HepG2 (cell line): ENCODE data around the gene STX10. TPM values are rescaled to one million over a fixed set of nuclear protein-coding genes. Genes with fewer than 3 reads are reported as not detected.

Experiments used
- ADNP ChIP-seq: sonication (generic); formaldehyde crosslinking; IDR thresholded peaks from 2 replicates; pipeline ENCODE4 v1.4.0; 2020; ENCODE audit warnings: missing genetic modification reagents
- GATAD2A ChIP-seq: IDR thresholded peaks from 2 replicates; pipeline ENCODE4 v1.6.1; 2016
- HHEX ChIP-seq: IDR thresholded peaks from 2 replicates; pipeline ENCODE4 v1.6.1; 2016; ENCODE audit warnings: control low read depth
- NFATC3 ChIP-seq: sonication (generic); formaldehyde crosslinking; IDR thresholded peaks from 2 replicates; pipeline ENCODE4 v1.5.1; 2020; ENCODE audit warnings: mild to moderate bottlenecking, missing genetic modification reagents
- NKX3-1 ChIP-seq: sonication (generic); formaldehyde crosslinking; IDR thresholded peaks from 2 replicates; pipeline ENCODE4 v1.5.0; 2020; ENCODE audit warnings: missing genetic modification reagents
- SALL1 ChIP-seq: sonication (generic); formaldehyde crosslinking; IDR thresholded peaks from 2 replicates; pipeline ENCODE4 v1.8.0; 2022; ENCODE audit warnings: mild to moderate bottlenecking, missing genetic modification reagents
- SP4 ChIP-seq: sonication (generic); formaldehyde crosslinking; IDR thresholded peaks from 2 replicates; pipeline ENCODE4 v1.8.1; 2023; ENCODE audit warnings: mild to moderate bottlenecking, missing genetic modification reagents
- TBL1XR1 ChIP-seq: fragments of 150-350 bp; IDR thresholded peaks from 2 replicates; pipeline ENCODE4 v1.6.1; 2014; ENCODE audit warnings: borderline replicate concordance, low read length; ENCODE audit not compliant: partially characterized antibody
- ZNF251 ChIP-seq: sonication (generic); formaldehyde crosslinking; IDR thresholded peaks from 2 replicates; pipeline ENCODE4 v1.9.0; 2021; ENCODE audit warnings: mild to moderate bottlenecking, missing genetic modification reagents
- polyA plus RNA-seq, 8 experiments: library from polyadenylated mRNA; depleted of rRNA in 3 of 8; stranded (reverse) in 7 of 8; unstranded in 1 of 8; fragments of >200 nt; fragmentation: Illumina TruSeq in 4 of 8; extraction: Trizol in 4 of 8; gene quantifications; 2 replicates each; pipeline versions ENCODE4 v1.2.1 to v1.2.3, GENCODE V29; 2011 to 2016; ENCODE audit warnings: low read depth in 4 of 8, missing spikeins in 1 of 8, mixed read lengths in 1 of 8; ENCODE audit not compliant: insufficient read depth in 1 of 8
- total RNA-seq, 5 experiments: library from RNA; depleted of rRNA; stranded (reverse); fragments of >200 nt; fragmentation: Illumina TruSeq; extraction: Trizol; gene quantifications; 2 replicates each; pipeline ENCODE4 v1.2.3, GENCODE V29; 2016; ENCODE audit warnings: low read depth in 1 of 5
- TF ChIP-seq, protein P1 (sequence below): sonication (generic); formaldehyde crosslinking; IDR thresholded peaks from 2 replicates; pipeline ENCODE4 v1.8.0; 2022; ENCODE audit warnings: missing genetic modification reagents, mild to moderate bottlenecking, moderate library complexity, borderline replicate concordance
- TF ChIP-seq, protein P2 (sequence below): sonication (generic); formaldehyde crosslinking; conservative IDR thresholded peaks from 2 replicates; pipeline ENCODE4 v1.4.0; 2020; ENCODE audit warnings: missing genetic modification reagents
- TF ChIP-seq, protein P3 (sequence below): sonication (generic); formaldehyde crosslinking; IDR thresholded peaks from 2 replicates; pipeline ENCODE4 v1.8.0; 2022; ENCODE audit warnings: mild to moderate bottlenecking, missing genetic modification reagents, moderate library complexity
- TF ChIP-seq, protein P4 (sequence below): sonication (generic); formaldehyde crosslinking; IDR thresholded peaks from 2 replicates; pipeline ENCODE4 v1.4.0; 2020; ENCODE audit warnings: missing genetic modification reagents, borderline replicate concordance
- TF ChIP-seq, protein P5 (sequence below): sonication (generic); formaldehyde crosslinking; IDR thresholded peaks from 2 replicates; pipeline ENCODE4 v1.8.0; 2022; ENCODE audit warnings: missing genetic modification reagents, mild to moderate bottlenecking, borderline replicate concordance
- TF ChIP-seq, protein P6 (sequence below): sonication (generic); formaldehyde crosslinking; IDR thresholded peaks from 2 replicates; pipeline ENCODE4 v1.9.0; 2021; ENCODE audit warnings: missing genetic modification reagents, mild to moderate bottlenecking, borderline replicate concordance

STX10 gene
- total and polyA plus RNA-seq, 2 of the 13 experiments (the other 11 are each of a cell fraction or from before 2014, with no cell fraction given): 47.9 to 66.4 TPM

DNA sequence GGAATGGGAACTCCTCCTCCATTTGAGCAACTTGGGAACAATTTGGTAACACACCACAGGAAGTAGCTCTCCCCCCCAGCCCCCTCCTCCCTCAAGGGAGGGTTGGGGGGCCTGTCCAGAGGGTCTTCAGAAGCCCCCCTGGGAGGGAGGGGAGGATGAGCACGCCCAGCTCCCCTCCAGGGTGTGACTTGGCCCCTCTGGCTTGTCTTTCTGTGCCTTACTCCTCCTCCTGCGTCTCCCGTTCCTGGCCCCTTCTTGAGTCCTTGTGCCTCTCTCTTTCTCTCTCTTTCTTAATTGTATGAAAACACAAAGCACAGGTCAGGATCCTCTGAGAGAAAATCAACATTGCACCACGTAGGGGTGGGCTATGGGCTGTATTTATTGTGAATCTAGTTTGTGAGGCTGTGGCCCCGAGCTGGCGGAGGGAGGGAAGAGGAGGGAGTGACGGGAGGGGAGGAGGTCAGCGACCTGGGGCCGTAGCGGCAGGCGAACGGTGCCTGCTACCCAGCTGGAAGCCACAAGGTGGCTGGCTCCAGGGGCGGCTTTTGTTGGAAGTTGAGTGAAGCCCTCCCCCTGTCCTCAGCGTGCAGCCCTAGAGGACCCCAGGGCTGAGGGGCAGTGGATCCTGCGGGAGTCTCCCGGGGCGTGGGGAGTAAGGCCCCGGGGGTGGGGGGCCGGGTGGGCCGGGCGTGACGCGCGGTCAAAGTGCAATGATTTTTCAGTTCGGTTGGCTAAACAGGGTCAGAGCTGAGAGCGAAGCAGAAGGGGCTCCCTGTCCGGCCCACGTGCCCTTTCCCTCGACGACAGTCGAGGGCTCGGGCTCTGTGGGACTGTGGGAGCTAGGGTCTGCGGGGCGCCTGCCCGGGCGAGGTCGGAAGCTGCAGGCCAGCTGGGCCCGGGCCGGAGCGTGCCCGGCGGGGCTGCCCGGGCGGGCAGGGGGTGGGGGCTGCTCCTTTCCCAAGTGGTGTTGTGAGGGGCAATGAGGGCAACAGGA lies 53.9 kb downstream of the STX10 start (continued):
- TF ChIP-seq, protein P1, sequence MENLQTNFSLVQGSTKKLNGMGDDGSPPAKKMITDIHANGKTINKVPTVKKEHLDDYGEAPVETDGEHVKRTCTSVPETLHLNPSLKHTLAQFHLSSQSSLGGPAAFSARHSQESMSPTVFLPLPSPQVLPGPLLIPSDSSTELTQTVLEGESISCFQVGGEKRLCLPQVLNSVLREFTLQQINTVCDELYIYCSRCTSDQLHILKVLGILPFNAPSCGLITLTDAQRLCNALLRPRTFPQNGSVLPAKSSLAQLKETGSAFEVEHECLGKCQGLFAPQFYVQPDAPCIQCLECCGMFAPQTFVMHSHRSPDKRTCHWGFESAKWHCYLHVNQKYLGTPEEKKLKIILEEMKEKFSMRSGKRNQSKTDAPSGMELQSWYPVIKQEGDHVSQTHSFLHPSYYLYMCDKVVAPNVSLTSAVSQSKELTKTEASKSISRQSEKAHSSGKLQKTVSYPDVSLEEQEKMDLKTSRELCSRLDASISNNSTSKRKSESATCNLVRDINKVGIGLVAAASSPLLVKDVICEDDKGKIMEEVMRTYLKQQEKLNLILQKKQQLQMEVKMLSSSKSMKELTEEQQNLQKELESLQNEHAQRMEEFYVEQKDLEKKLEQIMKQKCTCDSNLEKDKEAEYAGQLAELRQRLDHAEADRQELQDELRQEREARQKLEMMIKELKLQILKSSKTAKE (CRISPR knock-in tag): no peak
- TF ChIP-seq TBL1XR1: no peak
- TF ChIP-seq, protein P2, sequence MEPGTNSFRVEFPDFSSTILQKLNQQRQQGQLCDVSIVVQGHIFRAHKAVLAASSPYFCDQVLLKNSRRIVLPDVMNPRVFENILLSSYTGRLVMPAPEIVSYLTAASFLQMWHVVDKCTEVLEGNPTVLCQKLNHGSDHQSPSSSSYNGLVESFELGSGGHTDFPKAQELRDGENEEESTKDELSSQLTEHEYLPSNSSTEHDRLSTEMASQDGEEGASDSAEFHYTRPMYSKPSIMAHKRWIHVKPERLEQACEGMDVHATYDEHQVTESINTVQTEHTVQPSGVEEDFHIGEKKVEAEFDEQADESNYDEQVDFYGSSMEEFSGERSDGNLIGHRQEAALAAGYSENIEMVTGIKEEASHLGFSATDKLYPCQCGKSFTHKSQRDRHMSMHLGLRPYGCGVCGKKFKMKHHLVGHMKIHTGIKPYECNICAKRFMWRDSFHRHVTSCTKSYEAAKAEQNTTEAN (CRISPR knock-in tag): 0 out of 2 replicates have a peak, but pooled peaks have one; percentile 30
- 0 out of 2 replicates have a peak, but pooled peaks have one; percentile 15 for TF ChIP-seq HHEX
- TF ChIP-seq, protein P3, sequence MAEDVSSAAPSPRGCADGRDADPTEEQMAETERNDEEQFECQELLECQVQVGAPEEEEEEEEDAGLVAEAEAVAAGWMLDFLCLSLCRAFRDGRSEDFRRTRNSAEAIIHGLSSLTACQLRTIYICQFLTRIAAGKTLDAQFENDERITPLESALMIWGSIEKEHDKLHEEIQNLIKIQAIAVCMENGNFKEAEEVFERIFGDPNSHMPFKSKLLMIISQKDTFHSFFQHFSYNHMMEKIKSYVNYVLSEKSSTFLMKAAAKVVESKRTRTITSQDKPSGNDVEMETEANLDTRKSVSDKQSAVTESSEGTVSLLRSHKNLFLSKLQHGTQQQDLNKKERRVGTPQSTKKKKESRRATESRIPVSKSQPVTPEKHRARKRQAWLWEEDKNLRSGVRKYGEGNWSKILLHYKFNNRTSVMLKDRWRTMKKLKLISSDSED: no peak
- no peak for TF ChIP-seq ZNF251
- peak; percentile 44 for TF ChIP-seq GATAD2A (CRISPR knock-in tag)
- TF ChIP-seq, protein P4, sequence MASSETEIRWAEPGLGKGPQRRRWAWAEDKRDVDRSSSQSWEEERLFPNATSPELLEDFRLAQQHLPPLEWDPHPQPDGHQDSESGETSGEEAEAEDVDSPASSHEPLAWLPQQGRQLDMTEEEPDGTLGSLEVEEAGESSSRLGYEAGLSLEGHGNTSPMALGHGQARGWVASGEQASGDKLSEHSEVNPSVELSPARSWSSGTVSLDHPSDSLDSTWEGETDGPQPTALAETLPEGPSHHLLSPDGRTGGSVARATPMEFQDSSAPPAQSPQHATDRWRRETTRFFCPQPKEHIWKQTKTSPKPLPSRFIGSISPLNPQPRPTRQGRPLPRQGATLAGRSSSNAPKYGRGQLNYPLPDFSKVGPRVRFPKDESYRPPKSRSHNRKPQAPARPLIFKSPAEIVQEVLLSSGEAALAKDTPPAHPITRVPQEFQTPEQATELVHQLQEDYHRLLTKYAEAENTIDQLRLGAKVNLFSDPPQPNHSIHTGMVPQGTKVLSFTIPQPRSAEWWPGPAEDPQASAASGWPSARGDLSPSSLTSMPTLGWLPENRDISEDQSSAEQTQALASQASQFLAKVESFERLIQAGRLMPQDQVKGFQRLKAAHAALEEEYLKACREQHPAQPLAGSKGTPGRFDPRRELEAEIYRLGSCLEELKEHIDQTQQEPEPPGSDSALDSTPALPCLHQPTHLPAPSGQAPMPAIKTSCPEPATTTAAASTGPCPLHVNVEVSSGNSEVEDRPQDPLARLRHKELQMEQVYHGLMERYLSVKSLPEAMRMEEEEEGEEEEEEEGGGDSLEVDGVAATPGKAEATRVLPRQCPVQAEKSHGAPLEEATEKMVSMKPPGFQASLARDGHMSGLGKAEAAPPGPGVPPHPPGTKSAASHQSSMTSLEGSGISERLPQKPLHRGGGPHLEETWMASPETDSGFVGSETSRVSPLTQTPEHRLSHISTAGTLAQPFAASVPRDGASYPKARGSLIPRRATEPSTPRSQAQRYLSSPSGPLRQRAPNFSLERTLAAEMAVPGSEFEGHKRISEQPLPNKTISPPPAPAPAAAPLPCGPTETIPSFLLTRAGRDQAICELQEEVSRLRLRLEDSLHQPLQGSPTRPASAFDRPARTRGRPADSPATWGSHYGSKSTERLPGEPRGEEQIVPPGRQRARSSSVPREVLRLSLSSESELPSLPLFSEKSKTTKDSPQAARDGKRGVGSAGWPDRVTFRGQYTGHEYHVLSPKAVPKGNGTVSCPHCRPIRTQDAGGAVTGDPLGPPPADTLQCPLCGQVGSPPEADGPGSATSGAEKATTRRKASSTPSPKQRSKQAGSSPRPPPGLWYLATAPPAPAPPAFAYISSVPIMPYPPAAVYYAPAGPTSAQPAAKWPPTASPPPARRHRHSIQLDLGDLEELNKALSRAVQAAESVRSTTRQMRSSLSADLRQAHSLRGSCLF (CRISPR knock-in tag): no peak
- peak; percentile 41; the same call in 1 of the 2 replicates for TF ChIP-seq SALL1 (CRISPR knock-in tag)
- no peak for TF ChIP-seq ADNP (CRISPR knock-in tag)
- TF ChIP-seq, protein P5, sequence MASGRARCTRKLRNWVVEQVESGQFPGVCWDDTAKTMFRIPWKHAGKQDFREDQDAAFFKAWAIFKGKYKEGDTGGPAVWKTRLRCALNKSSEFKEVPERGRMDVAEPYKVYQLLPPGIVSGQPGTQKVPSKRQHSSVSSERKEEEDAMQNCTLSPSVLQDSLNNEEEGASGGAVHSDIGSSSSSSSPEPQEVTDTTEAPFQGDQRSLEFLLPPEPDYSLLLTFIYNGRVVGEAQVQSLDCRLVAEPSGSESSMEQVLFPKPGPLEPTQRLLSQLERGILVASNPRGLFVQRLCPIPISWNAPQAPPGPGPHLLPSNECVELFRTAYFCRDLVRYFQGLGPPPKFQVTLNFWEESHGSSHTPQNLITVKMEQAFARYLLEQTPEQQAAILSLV (CRISPR knock-in tag): 0 out of 2 replicates have a peak, but pooled peaks have one; percentile 11
- TF ChIP-seq, protein P6, sequence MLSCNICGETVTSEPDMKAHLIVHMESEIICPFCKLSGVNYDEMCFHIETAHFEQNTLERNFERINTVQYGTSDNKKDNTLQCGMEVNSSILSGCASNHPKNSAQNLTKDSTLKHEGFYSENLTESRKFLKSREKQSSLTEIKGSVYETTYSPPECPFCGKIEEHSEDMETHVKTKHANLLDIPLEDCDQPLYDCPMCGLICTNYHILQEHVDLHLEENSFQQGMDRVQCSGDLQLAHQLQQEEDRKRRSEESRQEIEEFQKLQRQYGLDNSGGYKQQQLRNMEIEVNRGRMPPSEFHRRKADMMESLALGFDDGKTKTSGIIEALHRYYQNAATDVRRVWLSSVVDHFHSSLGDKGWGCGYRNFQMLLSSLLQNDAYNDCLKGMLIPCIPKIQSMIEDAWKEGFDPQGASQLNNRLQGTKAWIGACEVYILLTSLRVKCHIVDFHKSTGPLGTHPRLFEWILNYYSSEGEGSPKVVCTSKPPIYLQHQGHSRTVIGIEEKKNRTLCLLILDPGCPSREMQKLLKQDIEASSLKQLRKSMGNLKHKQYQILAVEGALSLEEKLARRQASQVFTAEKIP (CRISPR knock-in tag): no peak
- TF ChIP-seq NFATC3 (CRISPR knock-in tag): no peak
- no peak for TF ChIP-seq SP4 (CRISPR knock-in tag)
- TF ChIP-seq NKX3-1: no peak
